Activated T-cell treated with anti-CD3 and anti-CD28 coated beads, Interleukin-2, amount 50 U/mL, for 4 hours (primary cell): ENCODE results near the gene PRDM16. TPM values are rescaled to one million over a fixed set of nuclear protein-coding genes. Genes with fewer than 3 reads are reported as not detected.
A peak's percentile ranks its signal among the peaks of the same experiment; 100 is the strongest.

Source experiments
- ATAC-seq, 2 donors: fragments of 200-7000 bp; cut with Tn5 transposase; one replicate each; pipeline ENCODE4 v1.10.0; 2021
- DNase-seq: peaks from one replicate; pipeline ENCODE4 v3.0.0-alpha.2; 2020
- H3K27me3 Mint-ChIP-seq: one replicate; pipeline ENCODE4 v1.8.0; 2021; ENCODE audit warnings: low read depth, mixed read lengths
- H3K36me3 Mint-ChIP-seq: one replicate; pipeline ENCODE4 v1.8.0; 2022; ENCODE audit warnings: mixed read lengths; ENCODE audit not compliant: insufficient read depth
- H3K4me1 Mint-ChIP-seq: one replicate; pipeline ENCODE4 v1.8.0; 2021; ENCODE audit warnings: low read depth, mixed read lengths
- H3K4me3 Mint-ChIP-seq: one replicate; pipeline ENCODE4 v1.8.0; 2021; ENCODE audit warnings: mild to moderate bottlenecking, moderate library complexity, mixed read lengths
- H3K9me3 Mint-ChIP-seq: one replicate; pipeline ENCODE4 v1.8.0; 2021; ENCODE audit warnings: mixed read lengths
- total RNA-seq, 3 donors: library from RNA; stranded (reverse); gene quantifications; one replicate each; pipeline ENCODE4 v1.2.1, GENCODE V29; 2021

PRDM16 gene
- total RNA-seq, 3 donors from 2014 or later, result 0.05 to 0.22 TPM; not detected in 1

DNA sequence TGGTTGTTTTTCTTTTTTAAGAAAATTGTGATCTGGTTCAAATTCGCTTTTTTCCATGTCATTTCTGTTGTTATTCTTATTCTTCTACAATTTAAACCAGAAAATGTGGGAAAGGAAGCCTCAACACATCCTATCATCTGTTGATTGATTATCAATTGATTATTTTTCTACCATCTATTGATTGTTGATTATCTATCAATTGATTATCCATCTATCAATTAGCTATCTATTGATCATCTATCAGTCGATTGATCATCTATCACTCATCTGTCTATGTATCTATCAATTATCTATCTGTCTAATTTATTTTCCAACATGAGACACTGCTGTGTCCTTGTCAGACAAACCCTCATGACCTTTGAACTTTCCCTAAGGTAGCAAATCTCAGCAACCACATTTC, 249.3 kb downstream of the PRDM16 start:
- Mint-ChIP-seq H3K4me1 (peaks cover 10% of the 10 kb centered on the region), H3K36me3 (no peaks in the 10 kb centered on the region), H3K27me3 (no peaks in the 10 kb centered on the region), H3K4me3 (no peak overlapping the region), H3K9me3 (peaks cover 8% of the 10 kb centered on the region)
- DNase-seq (no peak), ATAC-seq (no peak)

DNA sequence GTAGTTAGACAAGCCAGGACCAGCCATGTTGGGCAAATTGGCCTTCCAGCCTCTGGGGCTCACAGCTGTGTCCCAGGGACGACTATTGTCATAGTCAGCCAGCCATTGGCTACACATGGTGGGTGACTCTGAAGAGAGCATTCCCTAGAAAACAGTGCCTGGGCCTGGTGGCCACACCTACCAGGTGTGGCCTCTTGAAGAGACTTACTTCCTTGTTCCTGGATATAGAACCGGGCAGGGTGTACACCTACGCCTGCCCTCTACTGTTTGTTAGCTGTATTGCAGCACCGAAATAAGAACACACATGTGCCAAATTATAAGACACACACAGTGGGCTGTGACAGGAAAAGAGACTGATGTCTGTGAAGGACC, 250.9 kb downstream of the PRDM16 start:
- Mint-ChIP-seq H3K4me1 (peaks cover 10% of the 10 kb centered on the region), H3K36me3 (no peaks in the 10 kb centered on the region), H3K9me3 (peaks cover 8% of the 10 kb centered on the region), H3K27me3 (peaks cover 5% of the 10 kb centered on the region), H3K4me3 (no peak overlapping the region)
- DNase-seq (no peak), ATAC-seq (peak in 1 of 2 donors; percentile 46)

DNA sequence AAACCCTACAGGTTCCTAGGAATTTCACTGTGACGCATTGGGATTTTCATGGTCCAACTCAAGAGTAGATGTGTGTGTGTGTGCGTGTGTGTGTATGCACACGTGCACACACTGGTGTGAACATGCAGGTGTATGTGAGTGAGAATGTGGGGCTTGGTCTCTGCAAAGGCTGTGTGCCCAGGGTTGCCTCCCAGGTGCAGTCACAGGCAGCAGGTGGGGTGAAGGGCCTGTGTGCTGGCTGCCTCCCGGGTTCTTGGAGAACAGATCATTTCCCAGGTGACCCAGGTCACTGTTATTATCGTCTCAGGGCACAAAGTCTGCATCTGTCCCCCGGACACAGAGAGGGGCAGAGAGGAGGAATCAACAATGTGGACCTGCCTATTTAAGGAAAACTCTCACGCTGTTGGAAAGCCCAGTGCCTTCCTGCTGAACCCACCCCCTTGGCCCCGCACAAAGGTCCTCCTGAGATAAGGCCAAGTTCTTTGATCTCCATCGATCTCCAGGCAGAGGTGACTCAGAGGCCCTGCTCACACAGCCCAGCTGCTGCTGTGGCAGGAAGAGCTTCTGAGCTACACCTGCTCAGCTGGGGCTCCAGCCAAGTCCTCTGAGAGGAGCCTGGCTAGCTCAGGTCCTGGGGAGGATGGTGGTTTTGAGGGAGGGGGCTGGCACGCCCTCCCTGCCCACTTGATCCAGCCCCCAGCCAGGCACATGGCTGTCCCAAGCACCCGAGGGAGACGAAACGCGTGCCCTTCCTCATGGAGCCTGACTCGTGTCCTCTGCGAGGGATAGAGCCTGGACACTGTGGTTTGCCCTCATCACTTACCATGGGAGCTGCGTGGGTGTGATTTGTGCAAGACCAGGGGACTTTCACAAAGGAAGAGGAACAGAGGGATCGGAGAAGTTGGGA, 251.5 kb downstream of the PRDM16 start:
- peaks cover 7% of the 10 kb centered on the region for H3K27me3 Mint-ChIP-seq
- H3K4me1 Mint-ChIP-seq, result peaks cover 9% of the 10 kb centered on the region
- H3K36me3 Mint-ChIP-seq, result no peaks in the 10 kb centered on the region
- DNase-seq (no peak), ATAC-seq (no peak)
- no peak overlapping the region for H3K4me3 Mint-ChIP-seq
- H3K9me3 Mint-ChIP-seq, result peaks cover 8% of the 10 kb centered on the region

DNA sequence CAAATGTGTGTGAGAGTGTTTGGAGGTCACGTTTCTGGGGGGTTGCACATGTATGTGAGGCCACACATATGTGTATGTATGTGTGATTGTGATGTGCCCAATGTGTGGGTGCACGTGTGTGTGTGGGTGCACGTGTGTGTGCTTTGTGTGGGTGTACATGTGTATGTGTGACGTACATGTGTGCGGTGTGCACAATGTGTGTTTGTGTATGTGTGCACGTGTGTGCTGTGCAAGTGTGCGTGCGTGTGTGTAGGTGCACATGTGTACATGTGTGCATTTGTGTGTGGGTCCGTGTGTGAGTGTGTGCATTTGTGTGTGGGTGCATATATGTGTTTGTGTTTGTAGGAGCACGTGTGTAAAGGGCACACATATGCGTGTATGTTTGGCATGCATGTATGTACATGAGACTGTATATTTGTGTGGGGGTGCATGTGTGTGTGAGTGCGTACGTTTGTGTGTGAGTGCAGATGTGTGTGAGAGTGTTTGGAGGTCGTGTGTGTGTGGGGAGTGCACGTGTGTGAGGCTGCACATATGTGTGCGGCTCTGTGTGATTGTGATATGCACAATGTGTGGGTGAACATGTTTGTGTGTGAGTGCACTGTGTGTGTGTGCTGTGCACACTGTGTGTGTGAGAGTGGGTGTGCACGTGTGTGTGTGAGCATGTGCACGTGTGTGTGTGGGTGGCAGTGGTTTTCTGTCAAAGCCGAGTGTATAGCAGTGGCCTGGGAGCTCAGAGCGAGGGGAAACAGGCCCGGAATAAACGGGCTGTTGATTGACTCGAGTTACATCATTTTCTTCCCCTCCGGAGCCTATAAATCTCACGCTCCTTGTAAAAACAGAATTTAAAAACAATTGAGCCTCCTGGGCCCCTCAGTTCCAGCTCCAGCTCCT, 252.8 kb downstream of the PRDM16 start:
- ATAC-seq (no peak), DNase-seq (no peak)
- H3K4me1 Mint-ChIP-seq, result peaks cover 2% of the 10 kb centered on the region
- H3K27me3 Mint-ChIP-seq, result peaks cover 11% of the 10 kb centered on the region
- H3K4me3 Mint-ChIP-seq, result no peak overlapping the region
- peaks cover 2% of the 10 kb centered on the region for H3K9me3 Mint-ChIP-seq
- no peaks in the 10 kb centered on the region for H3K36me3 Mint-ChIP-seq

DNA sequence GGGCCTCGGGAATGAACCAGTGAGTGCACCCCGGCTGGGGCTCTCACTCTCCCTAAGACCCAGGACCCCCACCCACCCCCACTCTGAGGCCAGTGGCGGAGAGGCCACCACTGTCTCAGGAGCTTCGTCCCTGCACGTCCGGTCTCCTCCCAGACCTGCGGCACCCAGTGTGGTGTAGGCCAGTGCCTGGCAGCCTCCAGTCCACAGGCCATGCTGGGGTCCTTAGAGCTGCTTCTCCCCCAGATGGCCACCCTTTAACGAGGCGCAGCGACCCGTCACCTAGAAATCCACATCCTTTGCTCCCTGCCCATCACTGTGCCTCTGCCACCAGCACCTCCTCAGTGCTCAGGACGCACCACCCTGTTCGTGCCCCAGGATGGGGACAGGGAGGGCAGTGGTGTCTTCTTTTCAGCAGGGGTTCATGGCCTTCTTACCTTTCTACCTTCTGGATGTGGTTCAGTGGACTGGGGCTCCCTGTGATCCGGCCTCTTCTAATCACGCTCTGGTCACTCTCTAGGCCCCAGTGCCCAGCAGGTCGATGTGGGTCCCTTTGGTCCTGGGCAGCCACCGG, 253.5 kb downstream of the PRDM16 start:
- Mint-ChIP-seq H3K27me3 (peaks cover 11% of the 10 kb centered on the region), H3K36me3 (no peaks in the 10 kb centered on the region), H3K4me3 (no peak overlapping the region), H3K4me1 (peaks cover 1% of the 10 kb centered on the region), H3K9me3 (no peaks in the 10 kb centered on the region)
- DNase-seq (no peak), ATAC-seq (no peak)

DNA sequence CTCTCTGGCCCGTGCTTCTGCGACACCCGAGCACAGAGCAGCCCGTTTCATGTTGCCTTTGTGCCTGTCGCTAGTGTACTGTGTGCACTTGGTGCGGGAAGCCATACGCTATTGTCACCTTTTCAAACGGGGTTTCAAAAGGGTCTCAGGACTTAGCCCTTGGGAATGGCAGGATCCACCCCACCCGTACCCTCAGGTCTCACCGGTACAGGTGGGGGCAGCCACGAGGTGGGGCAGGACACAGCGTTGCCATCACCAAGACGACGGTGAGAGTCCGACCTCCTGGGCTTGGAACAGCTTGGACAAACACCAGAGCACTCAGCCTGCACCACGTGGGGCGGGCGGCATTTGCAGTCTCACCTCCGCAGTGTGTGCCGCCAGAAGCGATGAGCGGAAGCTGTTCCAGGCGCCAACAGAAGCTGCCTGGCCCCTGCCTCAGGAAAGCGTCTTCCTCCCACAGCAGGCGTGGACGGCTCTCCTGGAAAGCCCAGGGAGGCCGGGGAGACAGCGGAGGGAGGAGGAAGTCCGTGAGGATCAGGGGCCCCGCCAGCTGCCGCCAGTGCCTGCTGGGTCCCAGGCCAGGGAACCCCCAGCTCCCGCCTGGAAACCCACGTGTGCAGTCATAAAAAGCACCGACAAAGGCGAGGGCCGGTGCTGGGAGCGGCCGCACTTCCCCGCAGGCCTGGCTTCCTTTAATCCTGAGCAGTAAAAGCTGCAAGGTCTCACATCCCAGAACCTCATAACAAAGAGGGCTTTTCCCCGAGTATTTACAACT, 254.2 kb downstream of the PRDM16 start:
- H3K4me3 Mint-ChIP-seq, result no peak overlapping the region
- H3K27me3 Mint-ChIP-seq, result peaks cover 13% of the 10 kb centered on the region
- no peaks in the 10 kb centered on the region for H3K9me3 Mint-ChIP-seq
- DNase-seq (no peak), ATAC-seq (no peak)
- H3K4me1 Mint-ChIP-seq, result no peaks in the 10 kb centered on the region
- no peaks in the 10 kb centered on the region for H3K36me3 Mint-ChIP-seq

DNA sequence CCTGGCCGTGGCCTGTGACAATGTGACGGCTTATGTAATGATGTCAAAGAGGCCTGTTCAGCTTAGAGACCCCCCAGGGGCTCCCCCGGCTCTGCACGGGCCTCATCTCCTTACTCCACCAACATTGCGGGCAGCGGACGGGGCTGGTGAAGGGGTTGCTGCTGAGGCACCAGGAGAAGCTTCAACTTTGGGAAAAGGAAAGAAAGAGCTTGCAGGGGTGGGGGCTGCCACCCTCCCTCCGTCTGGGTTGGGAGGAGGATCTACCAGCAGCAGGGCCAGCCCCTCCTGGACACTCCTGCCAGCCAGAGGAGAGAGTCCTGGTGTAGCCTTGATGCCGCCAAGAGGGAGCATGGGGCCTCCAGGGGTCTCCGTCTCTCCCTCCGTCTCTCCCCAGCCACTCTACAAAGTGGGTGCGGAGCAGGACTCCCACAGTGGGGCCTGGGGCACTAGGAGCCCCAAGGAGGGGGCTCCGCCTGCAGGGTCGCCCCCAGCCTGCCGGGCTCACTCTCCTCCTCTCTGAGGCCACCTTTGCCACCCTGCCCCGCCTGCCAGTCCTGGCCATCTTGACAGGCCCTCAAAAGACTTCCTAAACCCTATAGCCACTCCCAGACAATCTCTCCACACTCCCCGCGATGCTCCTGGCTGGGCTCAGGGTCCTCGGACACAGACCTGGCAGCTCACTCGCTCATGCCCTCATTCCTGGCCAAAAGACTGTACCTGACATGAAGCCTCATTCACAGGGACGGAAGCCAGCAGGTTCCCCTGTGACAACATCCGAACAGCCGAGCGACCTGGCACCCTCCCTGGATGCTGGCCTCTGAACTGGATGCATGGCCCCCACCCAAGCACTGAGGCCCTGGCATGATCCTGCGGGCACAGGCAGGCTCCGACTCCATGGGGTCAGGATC, 255.0 kb downstream of the PRDM16 start:
- H3K27me3 Mint-ChIP-seq, result peaks cover 14% of the 10 kb centered on the region
- no peaks in the 10 kb centered on the region for H3K36me3 Mint-ChIP-seq
- H3K4me3 Mint-ChIP-seq, result no peak overlapping the region
- DNase-seq (no peak), ATAC-seq (no peak)
- H3K9me3 Mint-ChIP-seq, result no peaks in the 10 kb centered on the region
- H3K4me1 Mint-ChIP-seq, result no peaks in the 10 kb centered on the region

DNA sequence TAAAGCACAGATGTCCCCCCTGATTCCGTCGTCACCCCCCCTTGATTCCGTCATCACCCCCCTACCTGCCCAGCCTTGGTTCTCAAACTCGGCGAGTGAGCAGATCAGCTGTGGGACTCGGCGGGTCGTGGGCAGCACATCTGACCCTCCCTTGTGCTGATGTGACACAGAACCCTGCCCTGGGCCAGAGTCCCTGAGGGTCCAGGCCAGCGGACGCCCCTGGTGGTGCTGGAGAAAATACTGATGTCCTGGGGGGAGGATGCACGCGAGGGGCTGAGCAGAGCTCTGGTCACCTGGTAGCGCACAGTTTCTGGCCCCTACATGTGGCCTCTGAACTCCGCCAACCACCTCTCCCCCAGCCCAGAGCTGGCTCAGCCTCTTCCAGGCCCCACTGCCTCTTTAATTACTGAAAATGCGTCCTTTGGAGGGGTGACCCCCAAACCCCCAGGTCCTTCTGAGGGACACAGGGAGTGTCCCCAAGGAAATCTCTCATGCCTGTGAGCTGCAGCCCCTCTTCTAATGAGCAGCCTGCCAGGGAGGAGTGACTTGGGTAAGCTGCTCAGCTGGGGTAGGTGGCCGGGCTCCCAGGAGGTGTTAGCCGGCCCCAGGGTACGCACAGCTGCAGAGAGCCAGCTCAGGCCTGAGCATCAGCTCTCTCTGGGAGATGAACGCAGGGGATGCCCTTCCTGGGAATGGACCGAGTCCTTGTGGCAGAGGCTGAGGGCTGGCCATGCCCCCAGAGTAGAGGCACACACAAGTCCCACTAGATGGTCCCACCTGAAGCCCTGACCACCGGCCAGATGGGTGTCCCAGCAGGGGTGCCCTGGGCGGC, 255.9 kb downstream of the PRDM16 start:
- ATAC-seq, result no peak

DNA sequence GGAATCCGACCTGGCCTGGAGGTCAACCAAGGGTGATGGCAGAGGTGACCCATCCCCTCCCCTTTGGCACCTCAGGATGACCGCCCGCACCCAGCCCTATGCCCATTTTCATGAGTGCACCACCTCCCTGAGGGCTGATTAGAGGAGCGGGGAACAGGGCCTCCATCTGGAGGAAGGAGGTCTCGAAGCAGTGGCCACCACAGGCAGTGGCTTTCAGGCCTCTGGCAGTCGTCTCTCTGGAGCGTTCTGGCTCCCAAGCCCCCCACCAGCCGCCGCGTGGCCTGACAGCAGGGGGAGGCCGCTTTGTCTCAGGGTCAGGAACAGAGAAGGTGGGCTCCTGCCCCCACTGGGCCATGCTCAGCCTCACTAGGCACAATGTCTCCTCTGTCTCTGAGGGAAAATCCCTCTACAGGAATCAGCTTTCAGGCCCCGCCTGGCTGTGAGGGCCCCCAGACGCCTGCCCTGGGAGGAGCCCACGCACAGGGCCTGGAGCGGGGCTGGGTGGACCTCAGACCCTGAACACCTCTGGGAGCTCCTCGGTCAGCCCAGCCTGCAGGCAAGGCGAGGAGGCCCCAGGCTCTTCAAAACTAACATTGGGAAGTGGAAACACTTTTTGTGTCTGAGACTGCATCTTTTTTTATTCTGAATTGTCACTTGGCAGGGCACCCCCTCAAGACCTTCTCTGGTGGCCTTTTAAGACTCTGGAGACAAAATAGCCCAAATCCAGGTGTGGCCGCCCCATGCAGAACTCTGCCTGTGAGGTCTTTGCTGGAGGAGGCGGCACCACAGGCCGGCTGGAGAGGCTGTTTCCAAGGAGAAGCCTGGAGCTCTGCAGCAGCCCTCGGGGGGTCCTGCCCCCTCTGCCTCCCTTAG, 257.7 kb downstream of the PRDM16 start:
- ATAC-seq (no peak), DNase-seq (no peak)
- no peaks in the 10 kb centered on the region for H3K36me3 Mint-ChIP-seq
- no peaks in the 10 kb centered on the region for H3K4me1 Mint-ChIP-seq
- H3K9me3 Mint-ChIP-seq, result no peaks in the 10 kb centered on the region
- H3K27me3 Mint-ChIP-seq, result peaks cover 18% of the 10 kb centered on the region
- H3K4me3 Mint-ChIP-seq, result no peak overlapping the region

More for the DNA sequence above, 255.9 kb downstream of the PRDM16 start:
- Mint-ChIP-seq H3K4me3 (no peak overlapping the region), H3K27me3 (peaks cover 18% of the 10 kb centered on the region), H3K9me3 (no peaks in the 10 kb centered on the region), H3K36me3 (no peaks in the 10 kb centered on the region), H3K4me1 (no peaks in the 10 kb centered on the region)
- no peak for DNase-seq

DNA sequence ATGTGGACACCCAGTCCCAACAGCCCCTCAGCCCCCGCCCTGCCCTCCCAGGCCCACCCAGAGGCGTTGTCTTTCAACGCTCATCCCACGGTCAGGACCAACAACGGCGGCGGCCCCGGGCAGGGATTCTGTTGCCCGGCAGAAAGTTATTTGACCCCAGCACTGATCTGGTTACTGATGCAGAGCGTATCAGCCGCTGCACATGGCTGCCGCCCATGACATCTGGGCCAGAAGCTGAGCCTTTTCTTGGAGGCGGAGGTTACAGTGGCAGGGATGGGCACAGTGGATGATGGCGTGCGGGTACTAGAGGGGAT, 258.3 kb downstream of the PRDM16 start:
- no peak for DNase-seq
- H3K27me3 Mint-ChIP-seq, result peaks cover 18% of the 10 kb centered on the region
- H3K4me3 Mint-ChIP-seq, result no peak overlapping the region
- ATAC-seq, result no peak
- no peaks in the 10 kb centered on the region for H3K36me3 Mint-ChIP-seq
- H3K4me1 Mint-ChIP-seq, result no peaks in the 10 kb centered on the region
- H3K9me3 Mint-ChIP-seq, result no peaks in the 10 kb centered on the region

DNA sequence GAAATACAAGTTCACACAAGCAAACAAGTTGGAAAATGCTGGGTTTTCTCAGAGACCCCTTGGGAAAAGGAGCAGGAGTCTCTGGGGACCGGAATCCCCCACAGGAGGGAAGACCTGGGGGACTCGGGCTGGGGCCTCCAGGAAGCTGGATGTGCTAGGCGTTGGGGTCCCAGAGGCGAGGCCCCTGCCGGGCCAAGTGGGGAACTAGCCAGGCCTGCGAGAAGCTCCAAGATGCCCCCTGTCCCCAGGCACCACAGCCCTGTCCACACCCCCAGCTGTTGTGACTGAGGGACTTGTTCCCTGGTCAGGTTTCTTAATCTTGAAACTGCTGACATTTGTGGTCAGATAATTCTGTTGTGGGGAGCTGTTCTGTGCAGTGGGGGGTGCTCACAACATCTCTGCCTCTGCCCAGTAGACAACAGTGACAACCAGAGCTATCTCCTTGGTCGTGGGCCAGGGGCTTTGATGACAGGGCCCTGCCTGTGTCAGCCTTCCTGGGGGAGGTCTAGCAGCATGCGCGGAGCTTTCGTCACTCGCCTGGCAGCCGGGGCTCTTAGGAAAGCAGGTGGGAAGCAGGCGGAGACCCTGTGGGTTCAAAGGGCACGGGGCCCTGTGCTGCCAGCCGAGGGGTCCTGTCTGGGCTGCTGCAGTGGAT, 259.1 kb downstream of the PRDM16 start:
- no peak for DNase-seq
- Mint-ChIP-seq H3K9me3 (no peaks in the 10 kb centered on the region), H3K36me3 (no peaks in the 10 kb centered on the region), H3K4me1 (no peaks in the 10 kb centered on the region), H3K27me3 (peaks cover 21% of the 10 kb centered on the region), H3K4me3 (no peak overlapping the region)
- ATAC-seq, result no peak
